GM21447 (cell line): ENCODE data around the gene MUTYH.
"Not testable (repeated sequence)": the region's sequence is repeated elsewhere in the genome, so short reads cannot be mapped to it uniquely, and the experiment has no call there.

Experiments
- ATAC-seq: cut with Tn5 transposase; IDR thresholded peaks from one replicate; pipeline ENCODE4 v1.9.1; 2021; ENCODE audit not compliant: unreplicated experiment

MUTYH gene

GRCh38 chr1:45339789-45340558 lies at the start of gene MUTYH, which contains the start of gene TOE1:
TSS of gene MUTYH (minus strand) at chr1:45340440. CDS start at chr1:45334505, 5,935 bp downstream.
TSS of gene TOE1 (plus strand) at chr1:45340170. CDS start at chr1:45340253, 83 bp downstream.
- ATAC-seq: peak; percentile 74

- no peak for ATAC-seq
Measured at GRCh38 chr1:45386219-45386618, 46.0 kb upstream of the MUTYH start.

- ATAC-seq: no peak
Measured at GRCh38 chr1:45385302-45385701, 45.1 kb upstream of the MUTYH start.

GRCh38 chr1:45384213-45384612 lies 44.0 kb upstream of the MUTYH start:
- not testable (repeated sequence) for ATAC-seq

GRCh38 chr1:45383191-45383590 lies 43.0 kb upstream of the MUTYH start:
- ATAC-seq: no peak

GRCh38 chr1:45381243-45381642 lies 41.0 kb upstream of the MUTYH start:
- no peak for ATAC-seq

- ATAC-seq: no peak
Measured at GRCh38 chr1:45380730-45381129, 40.5 kb upstream of the MUTYH start.

- ATAC-seq: no peak
Measured at GRCh38 chr1:45380125-45380524, 39.9 kb upstream of the MUTYH start.

- ATAC-seq: no peak
Measured at GRCh38 chr1:45379524-45379923, 39.3 kb upstream of the MUTYH start.

- ATAC-seq: no peak
Measured at GRCh38 chr1:45378184-45378583, 37.9 kb upstream of the MUTYH start.

GRCh38 chr1:45375104-45376090 lies 35.2 kb upstream of the MUTYH start:
- no peak for ATAC-seq

GRCh38 chr1:45373573-45373972 lies 33.3 kb upstream of the MUTYH start:
- ATAC-seq: no peak

GRCh38 chr1:45370575-45370974 lies 30.3 kb upstream of the MUTYH start:
- peak; percentile 73 for ATAC-seq

- no peak for ATAC-seq
Measured at GRCh38 chr1:45365051-45365450, 24.8 kb upstream of the MUTYH start.

GRCh38 chr1:45364294-45364693 lies 24.1 kb upstream of the MUTYH start:
- ATAC-seq: no peak

GRCh38 chr1:45360981-45361380 lies 20.7 kb upstream of the MUTYH start:
- ATAC-seq: not testable (repeated sequence)

GRCh38 chr1:45359882-45360513 lies 19.8 kb upstream of the MUTYH start:
- no peak for ATAC-seq

- no peak for ATAC-seq
Measured at GRCh38 chr1:45356186-45356585, 15.9 kb upstream of the MUTYH start.

GRCh38 chr1:45355683-45356082 lies 15.4 kb upstream of the MUTYH start:
- no peak for ATAC-seq

- ATAC-seq: no peak
Measured at GRCh38 chr1:45354838-45355237, 14.6 kb upstream of the MUTYH start.

- ATAC-seq: no peak
Measured at GRCh38 chr1:45353685-45354084, 13.4 kb upstream of the MUTYH start.
